Astrocyte of the spinal cord (primary cell): ENCODE data around the gene AURKB.
A peak's percentile ranks its signal among the peaks of the same experiment; 100 is the strongest.

Experiments used
- DNase-seq: peaks from one replicate; pipeline ENCODE4 v3.0.0; 2011; ENCODE audit warnings: low read depth, low spot score
- H3K4me3 ChIP-seq: 2 replicates; pipeline ENCODE4 v1.5.1; 2011; ENCODE audit warnings: low read depth, mild to moderate bottlenecking, low read length, moderate library complexity
- CTCF ChIP-seq: IDR thresholded peaks from 2 replicates; pipeline ENCODE4 v1.5.1; 2012; ENCODE audit warnings: low read depth, mild to moderate bottlenecking, low read length, inconsistent platforms
- in situ Hi-C: cut with HindIII; loops from 2 replicates; pipeline ENCODE4 v1.10.0; 2017; ENCODE audit warnings: low sequenced_read_pairs

AURKB gene

GRCh38 chr17:8237886-8238285, 27.5 kb upstream of the AURKB start:
- no peak overlapping the region for H3K4me3 ChIP-seq
- DNase-seq, result no peak
- no peak for TF ChIP-seq CTCF
- in situ Hi-C loops, result no loop called here

- H3K4me3 ChIP-seq, result no peak overlapping the region
- no peak for DNase-seq
- TF ChIP-seq CTCF, result no peak
- in situ Hi-C loops, result no loop called here
Measured at GRCh38 chr17:8237175-8237574, 26.8 kb upstream of the AURKB start.

GRCh38 chr17:8235676-8236075, 25.3 kb upstream of the AURKB start:
- H3K4me3 ChIP-seq, result no peak overlapping the region
- TF ChIP-seq CTCF, result no peak
- in situ Hi-C loops, result no loop called here
- no peak for DNase-seq

- DNase-seq, result no peak
- H3K4me3 ChIP-seq, result no peak overlapping the region
- TF ChIP-seq CTCF, result no peak
- in situ Hi-C loops, result no loop called here
Measured at GRCh38 chr17:8234361-8235270, 24.2 kb upstream of the AURKB start.

- no peak overlapping the region for H3K4me3 ChIP-seq
- in situ Hi-C loops, result no loop called here
- TF ChIP-seq CTCF, result no peak
- DNase-seq, result no peak
Measured at GRCh38 chr17:8231701-8232100, 21.3 kb upstream of the AURKB start.

- no peak for DNase-seq
- peak overlapping the region; percentile 42 for H3K4me3 ChIP-seq
- in situ Hi-C loops, result no loop called here
- no peak for TF ChIP-seq CTCF
Measured at GRCh38 chr17:8227238-8227581, 16.8 kb upstream of the AURKB start.
